Lung (tissue), 12 donors: ENCODE results near the gene UGP2. TPM values are rescaled to one million over a fixed set of nuclear protein-coding genes. Genes with fewer than 3 reads are reported as not detected.
"Not testable (repeated sequence)": the region's sequence is repeated elsewhere in the genome, so short reads cannot be mapped to it uniquely, and the experiment has no call there.

ENCODE experiments used
- ATAC-seq: fragments of 200-7000 bp; cut with Tn5 transposase; one replicate; pipeline ENCODE4 v1.9.1; 2020; ENCODE audit warnings: moderate number of reproducible peaks; ENCODE audit not compliant: insufficient read depth, low FRiP score
- DNase-seq, 3 donors: peaks; one replicate each; pipeline ENCODE4 v3.0.0-alpha.2; 2013 to 2017
- H3K27ac ChIP-seq, 2 donors: one replicate each; pipeline ENCODE4 v1.5.1; 2013; ENCODE audit warnings: mild to moderate bottlenecking in 2 of 2, moderate library complexity in 2 of 2, control low read depth in 1 of 2, inconsistent platforms in 1 of 2, low read depth in 1 of 2, low read length in 1 of 2
- H3K27me3 ChIP-seq, 3 donors: one replicate each; pipeline ENCODE4 v1.5.1; 2013; ENCODE audit warnings: low read length in 2 of 3; ENCODE audit not compliant: control insufficient read depth in 3 of 3, insufficient read depth in 3 of 3
- H3K36me3 ChIP-seq, 4 donors: one replicate each; pipeline ENCODE4 v1.5.1; 2013; ENCODE audit warnings: low read length in 4 of 4, mild to moderate bottlenecking in 1 of 4, moderate library complexity in 1 of 4; ENCODE audit not compliant: control insufficient read depth in 4 of 4, insufficient read depth in 4 of 4
- H3K4me1 ChIP-seq, 5 donors: one replicate each; pipeline ENCODE4 v1.5.1; 2013; ENCODE audit warnings: low read length in 5 of 5, mild to moderate bottlenecking in 2 of 5, moderate library complexity in 1 of 5; ENCODE audit not compliant: control insufficient read depth in 5 of 5, insufficient read depth in 5 of 5
- H3K4me3 ChIP-seq: one replicate; pipeline ENCODE4 v1.5.1; 2013; ENCODE audit warnings: mild to moderate bottlenecking, control low read depth, moderate library complexity
- H3K9ac ChIP-seq, 2 donors: one replicate each; pipeline ENCODE4 v1.5.1; 2013; ENCODE audit warnings: low read length in 2 of 2, control low read depth in 1 of 2; ENCODE audit not compliant: insufficient read depth in 1 of 2
- H3K9me3 ChIP-seq, 4 donors: one replicate each; pipeline ENCODE4 v1.5.1; 2013; ENCODE audit warnings: low read length in 3 of 4, mild to moderate bottlenecking in 1 of 4, moderate library complexity in 1 of 4; ENCODE audit not compliant: control insufficient read depth in 4 of 4, insufficient read depth in 3 of 4
- WGBS, 2 donors: extraction: QIAGEN DNeasy Blood & Tissue Kit; methylation state at CpG; one replicate each; pipeline ENCODE4 v1.1.7; 2013; 5-methylcytosine and 5-hydroxymethylcytosine counted together
- polyA plus RNA-seq, 2 donors: library from polyadenylated mRNA; stranded (reverse); fragments of 200-250 nt; gene quantifications; one replicate each; pipeline ENCODE4 v1.2.1, GENCODE V29; 2013
- total RNA-seq, 2 donors: library from RNA; depleted of rRNA in 1 of 2; stranded (reverse); fragments of >200 nt in 1 of 2; gene quantifications; one replicate each; pipeline ENCODE4 v1.2.1, GENCODE V29; 2014 to 2021
- TF ChIP-seq, protein P1 (sequence below): IDR thresholded peaks from 2 replicates; pipeline ENCODE4 v1.5.1; 2012; ENCODE audit warnings: mild to moderate bottlenecking; ENCODE audit errors: control extremely low read depth, extremely low read depth
- donor health status: control.
- donor health status: control.
- donor health status: Bipolar disorder and iron deficiency.
- donor health status: healthy.
- donor health status: DM: yes; HTN: yes; CAD: no.

Gene UGP2
- total and polyA plus RNA-seq, 4 donors: 59.2 to 156 (median 107) TPM

DNA sequence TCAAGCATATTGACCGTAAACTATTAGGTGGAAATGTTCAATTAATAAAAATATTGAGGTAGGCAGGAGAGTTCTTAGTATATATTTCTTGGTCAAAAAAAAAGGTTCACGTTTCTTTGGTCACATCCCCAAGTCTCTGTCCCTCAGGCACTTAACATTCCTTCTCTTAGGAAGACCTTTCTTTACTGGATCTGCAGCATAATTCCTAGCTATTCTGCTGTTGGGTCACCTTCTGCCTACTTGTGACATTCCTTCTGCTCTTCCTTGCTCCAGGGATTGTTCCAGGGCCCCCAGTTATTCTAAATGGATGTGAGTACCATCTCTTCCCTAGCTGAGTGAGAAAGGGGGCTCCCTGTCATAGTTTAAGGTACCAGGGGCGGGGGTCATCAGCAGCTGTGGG lies 4.2 kb downstream of the UGP2 start:
- TF ChIP-seq, protein P1, sequence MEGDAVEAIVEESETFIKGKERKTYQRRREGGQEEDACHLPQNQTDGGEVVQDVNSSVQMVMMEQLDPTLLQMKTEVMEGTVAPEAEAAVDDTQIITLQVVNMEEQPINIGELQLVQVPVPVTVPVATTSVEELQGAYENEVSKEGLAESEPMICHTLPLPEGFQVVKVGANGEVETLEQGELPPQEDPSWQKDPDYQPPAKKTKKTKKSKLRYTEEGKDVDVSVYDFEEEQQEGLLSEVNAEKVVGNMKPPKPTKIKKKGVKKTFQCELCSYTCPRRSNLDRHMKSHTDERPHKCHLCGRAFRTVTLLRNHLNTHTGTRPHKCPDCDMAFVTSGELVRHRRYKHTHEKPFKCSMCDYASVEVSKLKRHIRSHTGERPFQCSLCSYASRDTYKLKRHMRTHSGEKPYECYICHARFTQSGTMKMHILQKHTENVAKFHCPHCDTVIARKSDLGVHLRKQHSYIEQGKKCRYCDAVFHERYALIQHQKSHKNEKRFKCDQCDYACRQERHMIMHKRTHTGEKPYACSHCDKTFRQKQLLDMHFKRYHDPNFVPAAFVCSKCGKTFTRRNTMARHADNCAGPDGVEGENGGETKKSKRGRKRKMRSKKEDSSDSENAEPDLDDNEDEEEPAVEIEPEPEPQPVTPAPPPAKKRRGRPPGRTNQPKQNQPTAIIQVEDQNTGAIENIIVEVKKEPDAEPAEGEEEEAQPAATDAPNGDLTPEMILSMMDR: no peak
- 89 to 91% methylated on average over 3 of the region's 3 CpGs for WGBS, 2 donors
- Histone ChIP-seq H3K27ac (peak overlapping the region in 1 of 2 donors; percentile 60), H3K9ac (no peak overlapping the region), H3K27me3 (no peaks in the 10 kb centered on the region), H3K4me1 (peaks cover 4 to 34% (median 11%) of the 10 kb centered on the region in 5 donors), H3K9me3 (no peaks in the 10 kb centered on the region), H3K36me3 (no peaks in the 10 kb centered on the region), H3K4me3 (no peak overlapping the region)
- ATAC-seq (no peak), DNase-seq (no peak)

DNA sequence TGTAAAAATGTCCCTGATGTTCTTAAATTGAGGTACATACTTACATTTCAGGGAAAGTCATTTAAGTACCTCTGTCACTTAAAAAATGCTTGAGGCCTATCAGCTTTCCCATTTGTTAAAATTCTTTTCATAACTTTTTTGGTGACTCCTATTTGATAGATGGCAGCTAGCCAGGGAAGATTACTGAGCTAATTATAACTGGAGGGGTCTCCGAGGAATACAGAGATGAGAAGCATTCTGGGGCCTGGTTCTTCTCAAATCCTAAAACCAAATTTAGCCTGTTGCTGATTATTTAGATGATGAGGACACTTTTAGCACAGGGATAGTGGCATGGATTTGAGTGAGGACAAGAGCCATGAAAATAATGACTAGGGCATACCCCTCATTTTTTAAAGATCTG lies 4.8 kb downstream of the UGP2 start:
- no peak overlapping the region for H3K4me3 ChIP-seq
- no peaks in the 10 kb centered on the region for H3K36me3 ChIP-seq
- H3K27me3 ChIP-seq: no peaks in the 10 kb centered on the region
- ATAC-seq: no peak
- WGBS, 2 donors: 41 to 47% methylated on average over 1 of the region's 1 CpG
- no peak overlapping the region for H3K27ac ChIP-seq
- H3K4me1 ChIP-seq: peaks cover 4 to 34% (median 14%) of the 10 kb centered on the region in 5 donors
- DNase-seq: peak in 1 of 3 donors; percentile 19
- H3K9ac ChIP-seq: no peak overlapping the region
- TF ChIP-seq, protein P1: no peak
- no peaks in the 10 kb centered on the region for H3K9me3 ChIP-seq

DNA sequence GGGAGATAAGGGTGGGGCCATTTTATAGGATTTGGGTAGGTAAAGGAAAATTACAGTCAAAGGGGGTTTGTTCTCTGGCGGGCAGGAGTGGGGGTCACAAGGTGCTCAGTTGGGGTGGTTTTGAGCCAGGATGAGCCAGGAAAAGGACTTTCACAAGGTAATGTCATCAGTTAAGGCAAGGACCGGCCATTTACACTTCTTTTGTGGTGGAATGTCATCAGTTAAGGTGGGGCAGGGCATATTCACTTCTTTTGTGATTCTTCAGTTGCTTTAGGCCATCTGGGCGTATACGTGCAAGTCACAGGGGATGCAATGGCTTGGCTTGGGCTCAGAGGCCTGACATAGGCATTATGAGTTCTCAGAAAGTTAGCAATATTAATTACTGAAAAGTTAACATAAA lies 5.9 kb downstream of the UGP2 start:
- Histone ChIP-seq H3K27ac (peak overlapping the region in 1 of 2 donors; percentile 3), H3K4me1 (peaks cover 4 to 33% (median 14%) of the 10 kb centered on the region in 5 donors)
- H3K36me3 ChIP-seq, H3K9me3 ChIP-seq, H3K27me3 ChIP-seq, DNase-seq, ATAC-seq, H3K4me3 ChIP-seq, H3K9ac ChIP-seq: not testable (repeated sequence)
- 85 to 86% methylated on average over 4 of the region's 4 CpGs for WGBS, 2 donors

DNA sequence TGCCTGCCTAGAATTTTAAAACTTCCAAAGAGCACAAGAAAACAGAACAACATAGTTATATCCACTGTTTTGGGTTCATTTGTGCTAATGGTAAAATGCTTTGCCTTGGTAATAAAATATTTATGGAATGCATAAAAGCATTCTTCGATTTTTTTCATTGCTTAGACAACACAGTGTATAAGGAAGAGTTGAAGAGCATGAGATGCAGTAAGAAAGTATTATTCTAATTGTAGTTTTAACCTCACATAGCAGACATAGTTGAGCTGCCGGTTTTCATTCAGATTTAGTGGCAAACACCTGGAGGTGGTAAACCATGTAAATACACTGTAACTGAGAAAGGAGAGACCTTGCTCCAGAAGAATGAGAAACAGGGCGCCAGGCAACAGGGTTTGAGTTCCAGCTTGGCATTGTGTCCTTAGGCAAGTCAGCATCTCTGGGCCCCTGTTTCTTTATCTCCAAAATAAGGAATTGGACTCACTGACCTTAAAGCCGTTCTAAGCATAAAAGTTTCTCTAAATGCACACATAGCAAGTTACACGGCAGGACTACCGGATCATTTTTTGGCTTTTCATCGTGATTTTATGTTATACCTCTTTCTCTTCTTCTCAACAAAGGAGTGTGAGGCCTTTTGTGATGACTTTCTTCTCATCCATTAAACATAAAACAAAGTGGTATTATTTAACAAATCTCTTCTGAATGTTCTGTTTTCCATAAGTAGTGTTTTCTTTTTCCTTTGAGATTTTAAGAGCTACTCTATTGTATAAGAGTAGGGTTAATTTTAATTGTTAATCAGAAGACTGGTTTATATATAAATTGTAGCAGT lies 7.9 kb downstream of the UGP2 start:
- 68 to 83% methylated on average over 7 of the region's 7 CpGs for WGBS, 2 donors
- DNase-seq (peak in 1 of 3 donors; percentile 18), ATAC-seq (no peak)
- no peak overlapping the region for H3K9ac ChIP-seq
- TF ChIP-seq, protein P1: no peak
- H3K27me3 ChIP-seq: no peaks in the 10 kb centered on the region
- no peak overlapping the region for H3K27ac ChIP-seq
- H3K4me3 ChIP-seq: no peak overlapping the region
- no peaks in the 10 kb centered on the region for H3K36me3 ChIP-seq
- H3K9me3 ChIP-seq: no peaks in the 10 kb centered on the region
- peaks cover 0 to 34% (median 7%) of the 10 kb centered on the region in 5 donors for H3K4me1 ChIP-seq
